Parathyroid adenoma (tissue), 2 donors: ENCODE data around the gene LAMC2.

ENCODE experiments used
- H2AFZ ChIP-seq: fragments of 300-600 bp; sonication (generic); one replicate; pipeline ENCODE4 v1.7.0; 2017; ENCODE audit warnings: antibody characterized with exemption, mild to moderate bottlenecking
- H3K27ac ChIP-seq: fragments of 300-600 bp; sonication (generic); one replicate; pipeline ENCODE4 v1.7.0; 2017
- H3K27me3 ChIP-seq: fragments of 300-600 bp; sonication (generic); one replicate; pipeline ENCODE4 v1.7.0; 2017; ENCODE audit warnings: low read length; ENCODE audit not compliant: control insufficient read depth, insufficient read depth
- H3K36me3 ChIP-seq: fragments of 300-600 bp; sonication (generic); one replicate; pipeline ENCODE4 v1.7.0; 2017; ENCODE audit warnings: low read length; ENCODE audit not compliant: control insufficient read depth, insufficient read depth
- H3K4me1 ChIP-seq: fragments of 300-600 bp; sonication (generic); one replicate; pipeline ENCODE4 v1.7.0; 2017; ENCODE audit warnings: control low read depth
- H3K4me2 ChIP-seq: fragments of 300-600 bp; sonication (generic); one replicate; pipeline ENCODE4 v1.7.0; 2017; ENCODE audit warnings: low read length
- H3K4me3 ChIP-seq: fragments of 300-600 bp; sonication (generic); one replicate; pipeline ENCODE4 v1.7.0; 2017; ENCODE audit warnings: low read depth, low read length
- H3K79me2 ChIP-seq: fragments of 300-600 bp; sonication (generic); one replicate; pipeline ENCODE4 v1.7.0; 2017; ENCODE audit warnings: control low read depth
- H3K9ac ChIP-seq: fragments of 300-600 bp; sonication (generic); one replicate; pipeline ENCODE4 v1.7.0; 2017; ENCODE audit warnings: mild to moderate bottlenecking
- H3K9me3 ChIP-seq: fragments of 300-600 bp; sonication (generic); one replicate; pipeline ENCODE4 v1.7.0; 2017; ENCODE audit warnings: low read length; ENCODE audit not compliant: control insufficient read depth
- CTCF ChIP-seq: fragments of 300-600 bp; sonication (generic); IDR thresholded peaks from one replicate; pipeline ENCODE4 v1.7.0; 2017; ENCODE audit warnings: antibody characterized with exemption, mild to moderate bottlenecking
- donor health status: primary hyperparathyroidism.

LAMC2 gene

GRCh38 chr1:183215936-183216335, 29.9 kb downstream of the LAMC2 start:
- no peak for TF ChIP-seq CTCF
- H3K4me3 ChIP-seq: no peak overlapping the region
- H2AFZ ChIP-seq: no peak overlapping the region
- no peak overlapping the region for H3K9ac ChIP-seq
- H3K27me3 ChIP-seq: no peaks in the 10 kb centered on the region
- no peaks in the 10 kb centered on the region for H3K36me3 ChIP-seq
- no peak overlapping the region for H3K4me2 ChIP-seq
- H3K4me1 ChIP-seq: no peaks in the 10 kb centered on the region
- H3K9me3 ChIP-seq: no peaks in the 10 kb centered on the region
- H3K27ac ChIP-seq: no peak overlapping the region
- H3K79me2 ChIP-seq: no peaks in the 10 kb centered on the region

GRCh38 chr1:183218027-183218618, 32.1 kb downstream of the LAMC2 start:
- Histone ChIP-seq H3K27ac (no peak overlapping the region), H3K4me2 (no peak overlapping the region), H3K27me3 (no peaks in the 10 kb centered on the region), H3K4me3 (no peak overlapping the region), H3K36me3 (no peaks in the 10 kb centered on the region), H3K4me1 (no peaks in the 10 kb centered on the region), H3K9me3 (no peaks in the 10 kb centered on the region), H2AFZ (no peak overlapping the region), H3K9ac (no peak overlapping the region), H3K79me2 (no peaks in the 10 kb centered on the region)
- no peak for TF ChIP-seq CTCF

GRCh38 chr1:183218971-183219615, 33.0 kb downstream of the LAMC2 start:
- Histone ChIP-seq H3K9ac (no peak overlapping the region), H3K4me3 (no peak overlapping the region), H2AFZ (no peak overlapping the region), H3K27me3 (no peaks in the 10 kb centered on the region), H3K9me3 (no peaks in the 10 kb centered on the region), H3K79me2 (no peaks in the 10 kb centered on the region), H3K4me1 (no peaks in the 10 kb centered on the region), H3K36me3 (no peaks in the 10 kb centered on the region), H3K27ac (no peak overlapping the region), H3K4me2 (no peak overlapping the region)
- no peak for TF ChIP-seq CTCF

- TF ChIP-seq CTCF: no peak
- no peak overlapping the region for H3K4me3 ChIP-seq
- no peak overlapping the region for H3K4me2 ChIP-seq
- H2AFZ ChIP-seq: no peak overlapping the region
- H3K4me1 ChIP-seq: no peaks in the 10 kb centered on the region
- no peaks in the 10 kb centered on the region for H3K9me3 ChIP-seq
- no peaks in the 10 kb centered on the region for H3K36me3 ChIP-seq
- H3K9ac ChIP-seq: no peak overlapping the region
- H3K27me3 ChIP-seq: no peaks in the 10 kb centered on the region
- no peak overlapping the region for H3K27ac ChIP-seq
- H3K79me2 ChIP-seq: no peaks in the 10 kb centered on the region
Measured at GRCh38 chr1:183219616-183220009, 33.5 kb downstream of the LAMC2 start.

- H3K4me2 ChIP-seq: no peak overlapping the region
- no peak overlapping the region for H3K27ac ChIP-seq
- TF ChIP-seq CTCF: no peak
- H2AFZ ChIP-seq: no peak overlapping the region
- H3K27me3 ChIP-seq: no peaks in the 10 kb centered on the region
- H3K36me3 ChIP-seq: no peaks in the 10 kb centered on the region
- no peaks in the 10 kb centered on the region for H3K79me2 ChIP-seq
- H3K4me3 ChIP-seq: no peak overlapping the region
- no peaks in the 10 kb centered on the region for H3K9me3 ChIP-seq
- H3K9ac ChIP-seq: no peak overlapping the region
- H3K4me1 ChIP-seq: no peaks in the 10 kb centered on the region
Measured at GRCh38 chr1:183222909-183223308, 36.8 kb downstream of the LAMC2 start.
